ENCODE measurements around the gene AP3B1. TPM values are rescaled to one million over a fixed set of nuclear protein-coding genes. Genes with fewer than 3 reads are reported as not detected.
A peak's percentile ranks its signal among the peaks of the same experiment; 100 is the strongest.

The AP3B1 gene
- total RNA-seq, 1 donor from 2014 or later = 49.6 TPM

DNA sequence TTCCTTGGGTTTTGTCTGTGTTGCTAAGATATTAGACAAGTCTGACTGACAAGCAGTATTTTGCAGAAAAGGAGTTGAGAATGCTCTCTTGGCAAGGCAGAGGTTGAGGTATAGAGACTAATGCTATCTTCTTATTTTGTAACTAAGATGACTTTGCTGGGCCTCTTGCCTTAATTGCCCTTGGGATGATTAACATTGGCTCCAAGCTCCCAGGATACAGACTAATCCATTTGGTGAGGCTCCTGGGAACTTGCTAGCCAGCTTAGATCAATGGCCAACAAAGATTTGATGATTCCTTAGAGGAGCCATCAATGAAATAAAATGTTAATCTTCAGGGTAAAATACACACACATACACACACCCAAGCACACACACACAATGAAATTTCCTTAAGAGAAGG lies 28.7 kb upstream of the AP3B1 start:
- Histone ChIP-seq H3K4me3 (no peak overlapping the region), H3K4me1 (no peaks in the 10 kb centered on the region), H3K27me3 (no peaks in the 10 kb centered on the region), H3K27ac (no peak overlapping the region), H3K9me3 (no peaks in the 10 kb centered on the region), H3K36me3 (no peaks in the 10 kb centered on the region)
- TF ChIP-seq POLR2AphosphoS5 (IDR thresholded peaks at IDR 0.05; ENCODE audit: insufficient read depth in 1 of 2, low read depth in 1 of 2) (no peak), POLR2A (IDR thresholded peaks at IDR 0.05) (no peak)
- TF ChIP-seq, protein P1, sequence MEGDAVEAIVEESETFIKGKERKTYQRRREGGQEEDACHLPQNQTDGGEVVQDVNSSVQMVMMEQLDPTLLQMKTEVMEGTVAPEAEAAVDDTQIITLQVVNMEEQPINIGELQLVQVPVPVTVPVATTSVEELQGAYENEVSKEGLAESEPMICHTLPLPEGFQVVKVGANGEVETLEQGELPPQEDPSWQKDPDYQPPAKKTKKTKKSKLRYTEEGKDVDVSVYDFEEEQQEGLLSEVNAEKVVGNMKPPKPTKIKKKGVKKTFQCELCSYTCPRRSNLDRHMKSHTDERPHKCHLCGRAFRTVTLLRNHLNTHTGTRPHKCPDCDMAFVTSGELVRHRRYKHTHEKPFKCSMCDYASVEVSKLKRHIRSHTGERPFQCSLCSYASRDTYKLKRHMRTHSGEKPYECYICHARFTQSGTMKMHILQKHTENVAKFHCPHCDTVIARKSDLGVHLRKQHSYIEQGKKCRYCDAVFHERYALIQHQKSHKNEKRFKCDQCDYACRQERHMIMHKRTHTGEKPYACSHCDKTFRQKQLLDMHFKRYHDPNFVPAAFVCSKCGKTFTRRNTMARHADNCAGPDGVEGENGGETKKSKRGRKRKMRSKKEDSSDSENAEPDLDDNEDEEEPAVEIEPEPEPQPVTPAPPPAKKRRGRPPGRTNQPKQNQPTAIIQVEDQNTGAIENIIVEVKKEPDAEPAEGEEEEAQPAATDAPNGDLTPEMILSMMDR (IDR thresholded peaks at IDR 0.05) = no peak
- no peak for DNase-seq (ENCODE audit: extremely low spot score in 2 of 2)
- intact Hi-C loops (cut with DNase I) = no loop called here

DNA sequence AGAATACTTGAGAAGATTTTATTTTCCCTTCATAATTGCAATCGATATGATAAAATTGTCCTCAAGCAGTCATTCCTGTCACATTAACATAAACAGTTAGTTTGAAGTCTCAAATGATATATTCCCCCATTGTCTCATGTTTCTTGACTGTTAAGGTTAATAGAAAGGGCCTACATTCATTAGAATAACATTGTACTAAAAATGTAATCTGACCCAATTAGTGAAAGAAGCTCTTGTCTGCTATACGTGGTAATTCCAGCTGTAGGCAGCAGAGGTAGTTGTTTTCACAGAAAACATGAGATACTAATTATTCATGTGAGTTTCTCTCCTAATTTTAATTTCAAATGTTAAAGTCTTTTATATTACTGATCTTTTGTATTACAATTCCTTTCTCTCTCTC lies 25.9 kb upstream of the AP3B1 start:
- Histone ChIP-seq H3K4me1 (no peaks in the 10 kb centered on the region), H3K27ac (no peak overlapping the region), H3K27me3 (no peaks in the 10 kb centered on the region), H3K4me3 (no peak overlapping the region), H3K9me3 (no peaks in the 10 kb centered on the region), H3K36me3 (no peaks in the 10 kb centered on the region)
- TF ChIP-seq, protein P1 (IDR thresholded peaks at IDR 0.05) = peak in 1 of 3 experiments; percentile 47
- TF ChIP-seq POLR2AphosphoS5 (IDR thresholded peaks at IDR 0.05; ENCODE audit: insufficient read depth in 1 of 2, low read depth in 1 of 2) = no peak
- TF ChIP-seq POLR2A (IDR thresholded peaks at IDR 0.05) = no peak
- no peak for DNase-seq (ENCODE audit: extremely low spot score in 2 of 2)
- intact Hi-C loops (cut with DNase I) = no loop called here

DNA sequence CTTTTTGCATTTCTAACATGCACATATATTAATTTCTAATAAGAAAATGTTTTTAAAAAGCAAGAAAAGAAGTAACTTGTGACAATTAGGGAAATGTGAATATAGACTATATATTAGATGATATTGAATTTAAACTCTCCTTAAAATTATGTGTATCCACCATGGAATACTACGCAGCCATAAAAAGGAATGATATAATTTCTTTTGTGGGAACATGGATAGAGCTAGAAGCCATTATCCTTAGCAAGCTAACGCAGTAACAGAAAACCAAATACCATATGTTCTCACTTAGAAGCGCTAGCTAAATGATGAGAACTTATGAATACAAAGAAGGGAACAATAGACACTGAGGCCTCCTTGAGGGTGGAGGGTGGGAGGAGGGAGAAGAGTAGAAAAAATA lies 23.8 kb upstream of the AP3B1 start:
- no peak for DNase-seq (ENCODE audit: extremely low spot score in 2 of 2)
- no peaks in the 10 kb centered on the region for H3K36me3 ChIP-seq

DNA sequence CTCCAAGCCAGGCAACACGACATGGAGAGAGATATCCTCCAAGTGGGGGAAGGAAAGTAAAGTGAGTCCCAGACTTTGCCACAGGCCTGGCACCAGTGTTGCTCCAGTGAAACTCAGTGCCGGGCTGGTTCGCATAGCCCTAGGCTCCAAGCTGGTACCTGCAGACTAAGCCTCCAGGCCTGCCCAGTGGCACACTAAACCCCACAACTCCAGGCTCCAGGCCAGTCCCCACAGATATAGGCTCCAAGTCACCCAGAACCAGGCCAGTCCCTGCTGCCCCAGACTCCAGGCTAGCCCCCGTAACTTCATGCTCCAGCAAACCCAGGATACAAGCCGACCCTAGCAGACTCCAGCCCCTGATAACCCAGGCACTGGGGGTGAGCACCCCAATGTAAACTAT lies 23.0 kb upstream of the AP3B1 start:
- no peak overlapping the region for H3K27ac ChIP-seq
- H3K27me3 ChIP-seq = peaks cover 1% of the 10 kb centered on the region
- TF ChIP-seq, protein P1 (IDR thresholded peaks at IDR 0.05) = no peak
- TF ChIP-seq POLR2A (IDR thresholded peaks at IDR 0.05) = no peak
- intact Hi-C loops (cut with DNase I) = no loop called here
- H3K4me3 ChIP-seq = no peak overlapping the region
- no peaks in the 10 kb centered on the region for H3K36me3 ChIP-seq
- H3K4me1 ChIP-seq = no peaks in the 10 kb centered on the region
- H3K9me3 ChIP-seq = no peaks in the 10 kb centered on the region
- no peak for DNase-seq (ENCODE audit: extremely low spot score in 2 of 2)

More for the DNA sequence above, 23.8 kb upstream of the AP3B1 start:
- no peaks in the 10 kb centered on the region for H3K27me3 ChIP-seq
- H3K27ac ChIP-seq = no peak overlapping the region
- intact Hi-C loops (cut with DNase I) = no loop called here
- H3K4me1 ChIP-seq = no peaks in the 10 kb centered on the region
- TF ChIP-seq, protein P1 (IDR thresholded peaks at IDR 0.05) = no peak
- TF ChIP-seq POLR2A (IDR thresholded peaks at IDR 0.05) = no peak
- TF ChIP-seq POLR2AphosphoS5 (IDR thresholded peaks at IDR 0.05; ENCODE audit: insufficient read depth in 1 of 2, low read depth in 1 of 2) = no peak
- no peaks in the 10 kb centered on the region for H3K9me3 ChIP-seq
- no peak overlapping the region for H3K4me3 ChIP-seq

DNA sequence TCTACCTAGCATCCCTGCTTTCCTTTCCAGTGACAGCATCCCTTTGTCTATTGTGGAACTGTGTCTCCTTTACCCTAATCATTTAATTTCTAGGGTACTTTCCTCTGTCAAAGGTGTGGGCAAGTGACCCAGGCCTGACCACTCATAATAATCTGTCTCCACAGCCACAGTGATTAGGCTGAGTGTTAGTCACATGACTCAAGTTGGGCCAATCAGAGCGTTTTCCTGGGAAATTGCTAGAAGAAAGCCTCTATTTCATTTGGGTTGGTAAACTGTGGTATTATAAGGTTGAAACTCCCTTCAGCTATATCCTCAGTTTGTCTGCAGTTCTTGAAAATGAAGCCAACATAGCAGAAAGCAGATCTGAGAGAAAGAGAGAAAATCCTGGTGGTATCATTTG lies 14.2 kb upstream of the AP3B1 start:
- Histone ChIP-seq H3K4me1 (no peaks in the 10 kb centered on the region), H3K4me3 (no peak overlapping the region), H3K27me3 (peaks cover 3% of the 10 kb centered on the region), H3K36me3 (no peaks in the 10 kb centered on the region), H3K27ac (no peak overlapping the region), H3K9me3 (no peaks in the 10 kb centered on the region)
- TF ChIP-seq, protein P1 (IDR thresholded peaks at IDR 0.05) = no peak
- TF ChIP-seq POLR2AphosphoS5 (IDR thresholded peaks at IDR 0.05; ENCODE audit: insufficient read depth in 1 of 2, low read depth in 1 of 2) (no peak), POLR2A (IDR thresholded peaks at IDR 0.05) (no peak)
- intact Hi-C loops (cut with DNase I) = no loop called here
- no peak for DNase-seq (ENCODE audit: extremely low spot score in 2 of 2)
